Fibroblast of peridontal ligament (primary cell): ENCODE measurements around the gene DRD2.
A peak's percentile ranks its signal among the peaks of the same experiment; 100 is the strongest.
"Not testable (repeated sequence)": the region's sequence is repeated elsewhere in the genome, so short reads cannot be mapped to it uniquely, and the experiment has no call there.

Source experiments
- DNase-seq: peaks from one replicate; pipeline ENCODE4 v3.0.0-alpha.2; 2010; ENCODE audit errors: extremely low read depth

Gene DRD2

DNA sequence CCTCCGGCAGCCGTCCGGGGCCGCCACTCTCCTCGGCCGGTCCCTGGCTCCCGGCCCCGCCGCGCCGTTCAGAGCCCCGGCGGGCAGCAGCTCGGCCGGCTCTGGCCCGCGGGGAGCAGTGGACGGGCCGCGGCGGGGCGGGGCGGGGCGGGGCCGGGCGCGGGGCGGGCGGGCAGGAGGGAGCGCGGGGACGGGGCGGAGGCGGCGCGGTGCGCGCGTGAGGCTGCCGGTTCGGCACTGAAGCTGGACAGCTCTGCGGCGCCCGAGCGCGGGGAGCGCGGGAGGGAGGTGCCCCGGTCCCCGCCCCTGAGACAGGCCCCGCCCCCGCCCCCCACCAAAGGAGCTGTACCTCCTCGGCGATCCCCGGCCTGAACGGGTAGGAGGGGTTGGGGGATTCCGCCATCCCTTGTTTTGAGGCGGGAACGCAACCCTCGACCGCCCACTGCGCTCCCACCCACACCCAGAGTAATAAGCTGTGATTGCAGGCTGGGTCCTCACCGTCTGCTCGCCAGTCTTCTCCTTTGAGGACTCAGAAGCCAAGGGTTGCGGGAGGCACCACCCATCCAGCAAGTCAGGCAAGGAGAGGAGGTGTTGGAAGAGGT is at the start of gene DRD2:
DRD2 (minus strand) TSS at position 239 of the 602 bp plus-strand sequence. CDS start 50,747 bp downstream, outside the sequence.
- no peak for DNase-seq

DNA sequence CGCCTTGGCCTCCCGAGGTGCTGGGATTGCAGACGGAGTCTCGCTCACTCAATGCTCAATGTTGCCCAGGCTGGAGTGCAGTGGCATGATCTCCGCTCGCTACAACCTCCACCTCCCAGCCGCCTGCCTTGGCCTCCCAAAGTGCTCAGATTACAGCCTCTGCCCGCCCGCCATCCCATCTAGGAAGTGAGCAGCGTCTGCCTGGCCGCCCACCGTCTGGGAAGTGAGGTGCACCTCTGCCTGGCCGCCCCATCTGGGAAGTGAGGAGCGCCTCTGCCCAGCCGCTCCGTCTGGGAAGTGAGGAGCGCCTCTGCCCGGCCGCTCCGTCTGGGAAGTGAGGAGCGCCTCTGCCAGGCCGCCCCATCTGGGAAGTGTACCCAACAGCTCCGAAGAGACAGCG is 48.7 kb upstream of the DRD2 start:
- not testable (repeated sequence) for DNase-seq

DNA sequence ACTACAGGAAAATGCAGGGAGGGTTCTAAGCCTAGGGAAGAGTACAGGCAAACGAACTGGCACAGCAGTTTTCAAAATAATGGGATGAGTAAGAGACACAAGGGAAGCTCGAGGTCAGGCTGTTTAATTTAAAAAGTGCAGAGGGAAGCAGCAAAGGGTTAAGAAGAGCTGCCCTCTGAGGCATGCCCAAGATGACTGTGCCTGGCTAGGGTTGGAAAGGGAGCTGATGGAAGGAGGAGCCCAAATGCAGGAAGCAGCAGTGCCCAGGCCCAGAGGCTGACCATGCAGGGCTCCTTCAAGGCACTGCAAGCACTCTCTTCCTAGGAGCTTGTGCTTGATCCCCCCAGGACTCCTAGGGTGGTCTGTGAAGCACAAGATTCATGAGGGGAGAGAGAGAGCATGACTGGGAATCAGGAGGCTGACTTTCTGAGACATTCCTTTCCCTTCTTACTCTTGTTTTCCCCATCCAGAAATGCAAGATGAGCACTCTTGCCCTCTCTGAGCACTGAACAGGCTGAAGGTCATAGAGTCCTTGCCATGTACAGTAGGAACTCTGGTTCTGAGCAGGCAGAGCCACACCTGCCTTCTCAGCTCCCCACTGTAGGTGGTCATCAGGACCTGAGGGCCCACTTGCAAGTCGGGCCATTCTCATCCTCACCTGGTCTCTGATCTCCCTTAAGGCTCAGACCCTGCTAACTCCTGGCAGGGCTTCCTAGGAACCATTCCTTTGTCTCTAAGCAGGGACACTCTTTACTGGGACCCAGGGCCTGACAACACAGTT is 46.7 kb upstream of the DRD2 start:
- DNase-seq = peak; percentile 32

DNA sequence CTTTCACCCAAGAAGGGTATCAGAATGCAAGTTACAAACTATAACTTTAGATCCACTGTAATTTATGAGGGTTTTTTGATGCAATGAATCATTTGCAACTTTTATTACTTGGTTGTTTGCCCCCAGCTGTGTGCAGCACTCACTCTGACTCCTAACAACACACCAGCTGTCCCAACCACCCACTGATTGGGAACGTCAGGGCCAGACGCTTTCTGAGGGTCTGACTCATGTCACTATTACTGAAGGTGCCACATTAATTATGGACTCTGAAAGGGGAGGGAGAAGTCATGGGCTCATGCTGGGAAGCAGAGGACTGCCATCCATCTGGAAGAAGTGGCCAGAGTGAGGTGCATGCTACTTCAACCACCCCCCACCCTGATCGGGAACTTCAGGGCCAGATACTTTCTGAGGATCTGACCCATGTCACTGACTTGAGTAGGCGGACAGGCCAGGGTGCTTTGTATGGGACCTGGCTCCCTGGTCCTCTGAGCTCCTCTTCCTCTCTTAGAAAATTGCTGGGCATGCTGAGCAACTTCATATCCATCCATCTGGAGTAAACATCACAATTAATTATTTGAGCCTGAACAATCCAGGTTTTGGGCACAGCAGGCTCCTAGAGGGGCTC is 44.9 kb upstream of the DRD2 start:
- DNase-seq = no peak

DNA sequence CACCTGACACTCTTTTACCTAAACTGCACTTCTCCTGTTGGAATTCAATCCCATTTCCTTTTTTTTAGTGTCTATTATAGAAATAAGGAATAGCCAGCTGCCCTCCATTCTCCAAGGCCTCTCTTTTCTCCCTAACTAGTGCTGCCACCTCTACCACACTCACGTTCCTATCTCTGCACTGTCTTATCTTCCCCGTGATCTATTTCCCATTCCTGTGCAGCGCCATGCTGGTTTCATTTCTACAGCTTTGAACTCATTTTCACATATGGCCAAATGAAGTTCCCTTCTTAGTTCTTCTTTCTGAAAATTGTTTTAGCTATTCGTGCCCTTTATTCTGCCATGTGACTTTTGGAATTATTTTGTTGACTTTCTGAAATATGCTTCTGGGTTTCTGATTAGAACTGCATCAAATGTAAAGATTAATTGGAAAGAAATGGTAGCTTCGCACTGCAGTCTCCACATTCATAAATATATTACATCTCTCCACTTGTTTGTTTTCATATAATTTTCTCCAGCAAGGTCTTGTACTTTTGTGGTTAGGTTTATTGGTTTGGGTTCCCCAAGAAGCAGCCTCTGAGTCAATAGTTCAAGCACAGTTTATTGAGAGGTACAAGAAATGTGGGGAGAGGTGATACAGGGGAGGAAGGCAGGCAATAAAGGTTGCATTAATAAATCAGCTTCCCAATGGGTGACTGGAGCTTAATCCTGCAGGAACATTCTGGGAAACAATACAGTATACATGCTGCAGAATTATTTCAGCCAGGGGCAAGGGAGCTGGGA is 43.7 kb upstream of the DRD2 start:
- no peak for DNase-seq

DNA sequence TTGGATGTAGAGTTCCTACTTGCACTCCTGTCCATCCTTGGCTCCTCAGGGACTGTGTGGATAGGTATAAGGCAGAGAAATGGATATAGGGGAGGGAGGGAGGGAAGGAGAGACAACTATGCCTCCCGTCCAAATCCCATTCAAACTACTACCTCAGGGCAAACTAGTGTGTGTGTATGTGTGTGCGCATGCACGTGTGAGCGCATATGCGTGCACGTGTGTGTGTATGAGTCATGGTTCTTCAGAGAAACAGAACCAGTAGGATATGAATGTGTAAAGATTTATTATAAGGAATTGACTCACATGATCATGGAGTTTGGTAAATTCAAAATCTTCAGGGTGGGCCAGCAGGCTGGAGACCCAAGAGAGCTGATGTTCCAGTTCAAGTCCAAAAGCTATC is 42.2 kb upstream of the DRD2 start:
- no peak for DNase-seq

DNA sequence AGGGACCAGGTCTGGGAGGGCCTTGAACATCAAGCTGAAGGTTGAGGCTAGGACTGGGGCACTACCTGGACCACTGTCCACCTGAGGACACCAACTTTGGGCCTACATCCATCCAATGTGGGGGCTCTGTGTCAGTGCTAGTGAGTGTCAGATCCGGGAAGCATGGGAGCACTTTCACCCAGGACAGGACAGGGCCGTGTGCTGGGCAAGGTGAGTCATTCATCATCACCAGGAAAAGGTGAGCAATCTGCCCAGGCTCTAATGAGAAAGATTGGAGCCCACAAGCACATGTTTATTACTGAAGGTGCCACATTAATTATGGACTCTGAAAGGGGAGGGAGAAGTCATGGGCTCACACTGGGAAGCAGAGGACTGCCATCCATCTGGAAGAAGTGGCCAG is 39.7 kb upstream of the DRD2 start:
- DNase-seq = no peak

DNA sequence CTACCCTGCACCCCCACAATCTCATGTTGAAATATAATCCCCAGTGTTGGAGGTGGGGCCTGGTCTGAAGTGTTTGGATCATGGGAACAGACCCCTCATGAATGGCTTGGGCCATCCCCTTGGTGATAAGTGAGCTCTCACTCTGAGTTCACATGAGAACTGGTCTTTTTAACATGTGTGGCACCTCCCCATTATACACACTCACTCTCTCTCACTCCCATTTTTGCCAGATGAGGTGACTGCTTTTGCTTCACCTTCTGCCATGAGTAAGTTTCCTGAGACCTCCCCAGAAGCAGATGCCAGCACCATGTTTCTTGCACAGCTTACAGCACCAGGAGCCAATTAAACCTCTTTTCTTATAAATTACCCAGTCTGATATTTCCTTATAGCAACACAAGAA is 32.1 kb upstream of the DRD2 start:
- no peak for DNase-seq

DNA sequence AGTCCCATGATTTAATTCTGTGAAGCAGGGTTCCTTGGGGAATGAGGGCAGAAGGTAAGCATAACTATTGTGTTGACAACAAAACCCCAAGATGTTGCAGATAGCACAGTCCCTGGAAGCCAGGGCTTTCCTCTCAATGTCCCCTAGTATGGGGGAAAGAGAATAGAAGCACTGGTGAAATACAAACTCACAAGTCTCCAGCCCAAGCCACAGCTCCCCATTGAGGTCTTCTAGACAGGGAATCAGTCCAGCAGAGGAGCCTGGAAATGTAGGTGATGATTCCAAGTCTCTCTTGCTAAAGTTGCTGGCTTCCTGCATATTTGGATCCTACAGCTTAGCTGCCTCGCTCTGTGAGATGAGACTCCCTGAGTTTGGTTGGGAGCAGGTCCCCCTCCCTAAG is 31.7 kb upstream of the DRD2 start:
- no peak for DNase-seq

DNA sequence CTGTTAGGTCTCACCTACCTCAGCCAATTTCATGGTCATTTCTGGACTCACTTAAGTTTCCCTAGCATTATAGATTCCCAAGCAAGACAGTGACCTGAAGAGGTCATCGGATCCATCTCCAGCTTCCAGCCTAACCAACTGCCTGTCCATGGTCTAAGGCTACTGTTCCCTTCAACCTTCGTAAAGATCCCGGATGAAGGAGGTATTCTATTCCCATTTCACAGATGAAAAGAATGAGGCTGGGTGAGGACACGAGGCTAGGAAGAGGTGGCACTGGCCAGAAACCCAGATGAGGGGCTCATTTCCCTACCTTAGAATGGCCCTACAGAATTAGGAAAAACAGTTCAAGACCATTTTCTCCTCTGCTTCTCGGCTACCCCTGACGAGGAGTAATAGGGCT is 31.3 kb upstream of the DRD2 start:
- DNase-seq = no peak

DNA sequence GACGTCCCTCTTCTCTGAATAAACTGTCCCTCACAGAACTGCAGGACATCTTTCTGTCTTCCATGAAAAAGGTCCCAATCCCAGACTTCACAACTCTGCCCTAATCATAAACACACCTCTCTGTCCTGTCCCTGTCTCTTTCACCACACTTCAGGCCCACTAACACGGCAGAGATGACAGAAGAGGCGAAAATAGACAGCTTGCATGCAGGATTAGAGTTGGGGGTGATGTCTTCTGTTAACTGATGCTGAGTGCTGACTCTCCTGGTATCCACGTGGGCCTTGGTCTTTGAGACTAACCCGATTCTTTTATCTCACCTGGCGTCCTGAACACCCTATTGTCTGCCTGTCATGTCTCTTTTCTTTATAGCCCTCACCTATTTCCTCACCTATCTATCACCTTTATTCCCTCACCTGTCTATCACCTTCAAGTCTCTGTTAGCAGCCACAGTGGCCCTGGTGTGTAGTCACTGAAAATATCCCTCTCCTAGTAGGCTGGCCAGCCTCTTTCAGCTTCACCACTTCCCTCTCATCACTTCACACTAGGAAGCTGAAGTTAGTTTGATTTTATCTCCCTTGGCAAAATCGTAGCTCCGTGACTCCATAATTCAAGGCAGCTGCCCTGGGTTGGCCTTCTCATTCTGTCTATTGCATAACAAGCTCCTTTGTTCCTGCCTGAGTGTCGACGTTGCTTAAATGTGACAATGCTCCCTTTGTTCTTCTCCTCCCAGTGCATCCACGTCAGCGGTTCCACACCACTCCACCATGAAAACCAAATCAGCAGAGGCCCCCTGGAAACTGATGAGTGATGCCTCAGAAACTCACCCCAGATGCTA is 30.6 kb upstream of the DRD2 start:
- DNase-seq = peak; percentile 71

DNA sequence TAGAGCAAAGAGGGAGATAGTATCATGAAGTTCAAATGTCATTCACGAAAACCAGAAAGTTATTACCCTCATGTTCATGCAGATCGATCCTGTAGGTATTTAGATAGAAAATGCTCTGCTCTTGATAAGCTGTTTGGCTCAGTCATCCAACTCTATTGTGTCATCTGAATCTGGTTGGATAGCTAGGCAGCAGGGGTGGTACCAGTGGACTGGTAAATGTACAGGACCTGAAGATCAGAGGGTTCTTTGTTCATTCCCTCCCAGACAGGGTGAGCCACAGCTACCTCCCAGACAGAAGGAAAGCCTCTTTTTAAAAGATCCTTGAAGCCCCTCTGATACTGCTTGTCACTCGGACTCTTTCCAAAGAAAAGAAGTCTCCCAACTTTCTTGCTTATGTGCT is 29.8 kb upstream of the DRD2 start:
- no peak for DNase-seq

DNA sequence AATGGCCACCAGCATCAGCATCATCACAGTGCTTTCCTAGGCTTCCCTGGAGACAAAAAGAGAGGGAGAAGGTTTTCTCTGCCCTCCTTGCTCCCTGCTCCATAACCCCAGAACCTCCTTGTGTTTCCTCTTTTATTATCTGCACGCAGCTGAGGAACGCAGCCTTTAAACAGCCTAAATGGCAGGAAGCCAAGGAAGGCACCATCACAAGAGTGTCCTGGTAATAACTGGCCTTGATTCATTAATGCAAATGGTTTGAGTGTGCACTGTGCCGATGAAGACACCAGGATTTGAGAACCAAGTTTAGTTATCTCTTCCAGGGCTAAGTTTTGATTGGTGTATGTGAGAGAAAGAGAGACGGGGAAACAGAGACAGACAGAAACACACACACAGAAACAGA is 29.4 kb upstream of the DRD2 start:
- no peak for DNase-seq

DNA sequence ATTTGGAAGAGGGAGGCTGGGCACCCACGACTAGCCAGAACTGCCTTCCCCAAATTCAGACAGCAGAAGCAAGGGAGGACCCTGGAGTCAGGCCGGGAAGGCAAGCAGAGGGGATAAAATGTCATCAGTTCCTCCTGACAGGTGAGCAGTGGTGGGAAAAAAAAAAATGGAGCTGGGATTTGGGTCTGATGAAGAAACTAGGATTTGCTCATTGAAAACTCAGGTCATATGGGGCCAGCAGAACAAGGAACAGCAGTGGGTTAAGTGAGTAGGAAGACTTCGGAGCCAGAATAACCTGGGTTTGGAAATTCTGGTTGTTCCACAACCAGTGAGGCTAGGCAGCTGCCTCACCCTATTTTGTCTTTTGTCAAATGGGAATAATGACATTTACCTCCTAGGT is 28.9 kb upstream of the DRD2 start:
- DNase-seq = no peak

DNA sequence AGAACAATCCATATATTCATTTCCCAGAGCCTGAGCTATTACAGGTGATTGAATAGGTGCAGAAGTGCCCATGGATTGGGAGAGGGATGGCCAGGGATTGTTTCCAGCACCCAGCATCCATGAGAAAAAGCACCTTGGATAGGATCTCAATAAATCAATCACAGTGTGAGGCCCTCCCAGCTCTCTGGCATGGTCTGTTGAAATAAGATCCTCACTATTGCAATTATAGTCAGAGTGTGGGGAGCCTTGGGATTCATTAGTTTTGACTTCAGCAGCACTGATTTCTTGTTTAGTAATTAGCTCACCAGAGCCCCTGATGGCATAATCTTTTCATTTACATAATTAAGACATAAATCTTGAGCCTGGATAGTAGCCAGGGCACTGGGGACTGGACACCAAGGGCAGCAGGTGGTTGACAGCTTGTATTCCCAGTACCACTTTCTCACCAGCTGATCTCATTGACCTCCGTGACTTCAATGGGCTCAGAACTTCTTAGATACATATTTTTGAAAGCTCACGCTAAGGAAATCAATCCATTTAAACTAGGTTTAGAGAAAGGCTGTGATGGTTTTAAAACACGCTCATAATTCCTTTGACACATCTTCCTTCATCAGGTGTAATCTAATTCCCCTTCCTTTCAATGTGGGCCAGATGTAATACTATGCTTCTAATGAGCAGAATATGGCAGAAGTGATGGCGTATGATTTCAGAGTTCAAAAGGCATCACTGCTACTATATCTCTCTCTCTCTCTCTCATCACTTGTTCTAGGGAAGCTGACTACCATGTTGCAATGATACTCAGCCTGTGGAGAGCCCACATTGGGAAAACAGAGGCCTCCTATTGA is 22.1 kb upstream of the DRD2 start:
- no peak for DNase-seq

DNA sequence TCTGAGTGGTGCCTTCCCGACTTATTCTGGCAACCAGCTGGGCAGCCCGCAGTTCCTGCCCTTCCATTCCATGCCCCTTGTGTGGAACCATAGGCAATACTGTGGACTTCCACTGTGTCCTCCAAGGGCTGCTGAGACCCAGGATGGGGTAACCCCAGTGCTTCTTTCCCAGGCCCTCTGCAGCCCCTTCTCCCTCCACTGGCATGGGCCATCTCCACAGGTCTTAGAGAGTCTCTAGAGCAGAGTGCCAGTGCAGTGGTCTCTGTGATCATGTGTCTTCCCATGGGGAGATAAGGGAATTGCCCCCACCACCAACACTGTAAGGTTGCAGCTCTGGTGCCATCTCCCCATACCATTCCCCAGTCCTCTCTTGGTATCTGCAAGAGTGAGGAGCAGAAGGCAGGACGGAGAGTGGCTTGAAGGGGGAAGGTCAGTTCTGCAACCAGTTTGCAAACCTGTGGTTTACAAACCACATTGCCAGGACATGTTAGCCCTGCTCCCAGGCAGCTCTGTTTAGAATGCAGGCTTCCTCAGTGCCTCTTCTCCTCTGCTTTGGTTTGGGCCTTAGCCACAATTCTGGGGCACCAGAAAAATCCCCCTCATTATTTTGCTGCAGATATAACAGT is 20.9 kb upstream of the DRD2 start:
- DNase-seq = no peak

DNA sequence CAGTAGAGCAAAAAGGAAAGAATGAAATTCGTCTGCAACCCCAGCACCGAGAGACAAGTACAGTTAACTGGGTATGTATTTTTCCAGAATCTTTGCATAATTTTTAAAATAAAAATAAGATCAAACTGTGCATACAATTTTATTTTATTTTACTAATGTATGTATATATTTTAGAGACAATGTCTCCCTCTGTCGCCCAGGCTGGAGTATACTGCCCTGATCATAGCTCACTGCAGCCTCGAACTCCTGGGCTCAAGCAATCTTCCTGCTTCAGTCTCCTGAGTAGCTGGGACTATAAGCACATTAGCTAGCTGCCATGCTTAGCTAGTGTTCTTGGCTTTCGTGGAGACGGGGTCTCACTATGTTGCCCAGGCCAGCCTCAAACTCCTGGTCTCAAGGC is 18.8 kb upstream of the DRD2 start:
- no peak for DNase-seq

DNA sequence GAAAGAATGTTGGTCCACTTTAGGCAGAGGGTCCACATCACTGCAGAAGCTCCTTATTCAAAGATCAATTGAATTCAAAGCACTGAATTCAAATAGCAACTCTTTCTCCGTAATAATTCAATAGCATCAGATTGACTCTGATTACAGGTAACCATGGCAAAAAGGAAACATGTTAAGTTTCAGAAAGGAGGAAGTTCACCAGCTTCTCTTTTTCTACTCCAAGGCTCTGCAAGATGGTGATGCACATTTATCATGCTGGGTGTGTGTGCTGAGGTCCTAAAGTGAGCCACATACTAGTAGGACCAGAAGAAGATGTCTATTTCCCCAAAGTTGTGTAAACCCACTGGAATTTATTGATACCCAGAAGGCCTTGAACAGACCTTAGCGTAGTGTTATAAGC is 18.0 kb upstream of the DRD2 start:
- DNase-seq = no peak

DNA sequence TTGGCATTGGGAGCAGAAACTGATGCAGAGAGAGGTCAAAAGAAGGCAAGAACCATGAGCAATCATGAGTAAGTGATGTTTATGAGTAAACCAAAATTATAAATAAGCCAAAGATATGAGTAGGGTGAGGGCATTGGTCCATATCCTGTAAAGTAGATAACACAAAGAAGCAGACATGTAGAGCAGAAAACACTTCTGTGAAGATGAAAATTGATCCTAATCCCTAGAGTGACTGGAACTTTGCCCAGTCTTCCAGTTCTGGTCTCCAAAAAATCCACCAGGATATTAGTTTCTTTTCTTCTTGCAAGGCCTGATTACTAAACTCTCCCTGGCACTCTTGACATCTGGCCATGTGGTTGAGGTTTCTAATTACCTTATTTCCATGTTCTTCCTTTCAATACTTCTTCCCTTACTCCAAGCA is 13.7 kb upstream of the DRD2 start:
- peak; percentile 56 for DNase-seq

DNA sequence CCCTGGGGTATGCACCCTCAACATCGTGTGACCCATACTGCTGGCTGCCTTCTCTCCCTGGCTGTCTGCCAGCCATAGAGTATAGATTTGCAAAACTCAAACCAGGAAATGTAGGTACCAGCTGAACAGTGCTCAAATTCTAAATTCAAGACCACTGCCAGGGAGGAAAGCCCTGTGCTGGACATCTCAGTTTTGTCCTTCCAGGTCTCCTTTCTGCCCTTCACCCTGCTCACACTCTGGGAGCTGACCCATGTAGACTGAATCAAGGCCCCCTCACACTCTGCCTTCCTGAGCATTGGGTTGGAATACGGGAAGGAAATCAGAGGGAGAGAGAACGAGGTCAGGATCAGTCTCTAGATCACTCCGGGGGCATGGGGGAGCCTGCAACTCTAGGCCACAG is 12.4 kb upstream of the DRD2 start:
- no peak for DNase-seq
